ENCODE data around the gene GCK.

The GCK gene

DNA sequence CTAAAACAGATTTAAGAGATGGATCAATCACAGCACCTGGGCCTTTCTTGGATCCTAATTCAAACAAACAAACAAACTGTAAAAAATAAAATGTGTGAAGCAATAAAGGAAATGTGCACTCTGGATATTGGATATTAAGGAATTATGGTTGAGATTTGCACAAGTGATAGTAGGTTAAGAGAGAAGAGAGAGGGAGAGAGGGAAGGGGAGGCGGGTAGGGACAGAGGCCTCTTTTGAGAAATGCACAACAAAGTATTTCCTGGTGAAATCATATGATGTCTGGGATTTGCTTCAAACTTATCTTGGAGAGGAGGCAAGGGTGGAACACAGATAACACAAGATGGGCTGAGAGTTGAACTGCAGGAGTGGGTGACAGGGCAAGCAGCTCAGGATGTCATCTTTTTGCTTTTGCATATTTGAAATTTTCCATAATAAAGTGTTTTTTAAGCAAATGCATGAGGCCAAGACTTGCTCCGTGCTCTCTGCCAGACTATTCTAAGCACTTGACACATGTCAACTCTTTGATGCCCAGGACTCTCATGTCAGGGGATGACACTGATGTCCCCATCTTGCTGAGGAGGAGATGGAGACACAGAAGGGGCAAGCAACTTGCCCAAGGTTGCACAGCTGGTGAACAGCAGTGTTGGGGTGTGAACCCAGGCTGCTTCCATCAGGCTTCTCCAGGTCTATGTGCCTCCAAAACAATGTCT is 94.2 kb downstream of the GCK start:
- no peak for TF ChIP-seq ZFX (IDR thresholded peaks at IDR 0.05; ENCODE audit: borderline replicate concordance)
- TF ChIP-seq, protein P1, sequence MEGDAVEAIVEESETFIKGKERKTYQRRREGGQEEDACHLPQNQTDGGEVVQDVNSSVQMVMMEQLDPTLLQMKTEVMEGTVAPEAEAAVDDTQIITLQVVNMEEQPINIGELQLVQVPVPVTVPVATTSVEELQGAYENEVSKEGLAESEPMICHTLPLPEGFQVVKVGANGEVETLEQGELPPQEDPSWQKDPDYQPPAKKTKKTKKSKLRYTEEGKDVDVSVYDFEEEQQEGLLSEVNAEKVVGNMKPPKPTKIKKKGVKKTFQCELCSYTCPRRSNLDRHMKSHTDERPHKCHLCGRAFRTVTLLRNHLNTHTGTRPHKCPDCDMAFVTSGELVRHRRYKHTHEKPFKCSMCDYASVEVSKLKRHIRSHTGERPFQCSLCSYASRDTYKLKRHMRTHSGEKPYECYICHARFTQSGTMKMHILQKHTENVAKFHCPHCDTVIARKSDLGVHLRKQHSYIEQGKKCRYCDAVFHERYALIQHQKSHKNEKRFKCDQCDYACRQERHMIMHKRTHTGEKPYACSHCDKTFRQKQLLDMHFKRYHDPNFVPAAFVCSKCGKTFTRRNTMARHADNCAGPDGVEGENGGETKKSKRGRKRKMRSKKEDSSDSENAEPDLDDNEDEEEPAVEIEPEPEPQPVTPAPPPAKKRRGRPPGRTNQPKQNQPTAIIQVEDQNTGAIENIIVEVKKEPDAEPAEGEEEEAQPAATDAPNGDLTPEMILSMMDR (IDR thresholded peaks at IDR 0.05), result no peak
- H3K27ac ChIP-seq, result no peak overlapping the region

DNA sequence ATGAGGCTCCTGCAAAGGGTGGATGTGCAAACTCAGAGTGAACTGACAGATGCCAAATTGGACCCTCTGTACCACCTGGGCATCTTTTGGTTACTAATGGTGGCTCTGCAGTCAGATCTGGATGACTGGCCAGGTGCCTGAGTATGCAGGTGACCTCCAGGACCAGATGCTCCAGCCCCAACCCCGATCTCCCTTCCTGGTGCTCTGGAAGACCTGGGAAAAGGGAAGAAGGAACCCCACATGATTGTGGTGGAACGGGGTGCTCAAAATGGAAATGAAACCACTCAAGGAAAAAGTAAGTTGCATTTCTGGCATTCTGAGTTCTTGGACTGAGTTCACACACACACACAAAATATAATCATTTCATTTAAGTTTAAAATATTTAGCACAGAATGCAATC is 94.9 kb downstream of the GCK start:
- TF ChIP-seq ZFX (IDR thresholded peaks at IDR 0.05; ENCODE audit: borderline replicate concordance), result no peak
- TF ChIP-seq, protein P1 (IDR thresholded peaks at IDR 0.05), result no peak
- no peak overlapping the region for H3K27ac ChIP-seq

Measured in 22Rv1 (cell line).